Panc1 (cell line): ENCODE results near the gene AIG1. TPM values are rescaled to one million over a fixed set of nuclear protein-coding genes. Genes with fewer than 3 reads are reported as not detected.

Source experiments
- ATAC-seq: fragments of 200-7000 bp; cut with Tn5 transposase; 2 replicates; pipeline ENCODE4 v1.9.1; 2020; ENCODE audit warnings: mild to moderate bottlenecking, moderate library complexity
- BruUV-seq: library from RNA; stranded (reverse); fragments of 400-500 nt; replicated peaks from 2 replicates; lab custom pipeline; 2021; lab: Mats Ljungman, UMichigan
- CTCF ChIA-PET: fragments of 300-600 bp; sonication (Branson Sonifier 250); formaldehyde crosslinking; loops from one replicate; lab custom pipeline; 2022; ENCODE audit warnings: antibody characterized with exemption; lab: Charles Lee
- POLR2A ChIA-PET: fragments of 300-600 bp; sonication (Branson Sonifier 250); formaldehyde crosslinking; loops from one replicate; lab custom pipeline; 2022; ENCODE audit warnings: antibody characterized with exemption; lab: Charles Lee
- DNase-seq: peaks from one replicate; pipeline ENCODE4 v3.0.0-alpha.2; 2010; ENCODE audit warnings: low read depth, low spot score
- H3K27ac ChIP-seq: 2 replicates; pipeline ENCODE4 v1.5.1; 2011; ENCODE audit warnings: mild to moderate bottlenecking, low read length, inconsistent platforms
- H3K27me3 ChIP-seq: fragments of 200-500 bp; sonication (Bioruptor generic); 2 replicates; pipeline ENCODE4 v1.6.0; 2014; ENCODE audit warnings: low read length, inconsistent platforms; ENCODE audit not compliant: control insufficient read depth, insufficient read depth
- H3K36me3 ChIP-seq: fragments of 200-500 bp; sonication (Bioruptor generic); 2 replicates; pipeline ENCODE4 v1.5.1; 2014; ENCODE audit warnings: inconsistent platforms, mild to moderate bottlenecking, low read length, moderate library complexity; ENCODE audit not compliant: control insufficient read depth, insufficient read depth
- H3K4me1 ChIP-seq: 2 replicates; pipeline ENCODE4 v1.5.1; 2011; ENCODE audit warnings: inconsistent platforms, mild to moderate bottlenecking, low read length, moderate library complexity; ENCODE audit not compliant: control insufficient read depth, insufficient read depth
- H3K4me3 ChIP-seq, 2 experiments: 2 replicates each; pipeline ENCODE4 v1.5.1; 2011 to 2012; ENCODE audit warnings: low read depth in 2 of 2, low read length in 2 of 2, mild to moderate bottlenecking in 2 of 2, inconsistent platforms in 1 of 2, moderate library complexity in 1 of 2
- H3K9me3 ChIP-seq: fragments of 200-500 bp; sonication (Bioruptor generic); 2 replicates; pipeline ENCODE4 v1.5.1; 2014; ENCODE audit warnings: low read depth, mild to moderate bottlenecking, inconsistent platforms, low read length, moderate library complexity; ENCODE audit not compliant: control insufficient read depth, insufficient read depth
- POLR2AphosphoS5 ChIP-seq: IDR thresholded peaks from 2 replicates; pipeline ENCODE4 v1.6.1; 2012; ENCODE audit warnings: mild to moderate bottlenecking, low read depth, low read length, moderate library complexity
- SIN3A ChIP-seq: IDR thresholded peaks from 2 replicates; pipeline ENCODE4 v1.6.1; 2012; ENCODE audit warnings: low read depth, mild to moderate bottlenecking, low read length, moderate library complexity, borderline replicate concordance; ENCODE audit not compliant: insufficient read depth
- TCF7L2 ChIP-seq: IDR thresholded peaks from 2 replicates; pipeline ENCODE4 v1.6.1; 2011; ENCODE audit warnings: mild to moderate bottlenecking, low read depth, low read length, inconsistent platforms
- in situ Hi-C: cut with HindIII; loops from 2 replicates; pipeline ENCODE4 v1.10.0; 2016; ENCODE audit warnings: low sequenced_read_pairs, low pct_unique_long_range_greater_than_20kb
- intact Hi-C: fragments of 100-400 bp; cut with micrococcal nuclease; formaldehyde crosslinking; loops from one replicate; pipeline ENCODE4 v1.10.0; 2022; ENCODE audit not compliant: unreplicated experiment
- total RNA-seq: library from RNA; stranded (reverse); gene quantifications from one replicate; pipeline ENCODE4 v1.2.1, GENCODE V29; 2021; ENCODE audit not compliant: unreplicated experiment
- TF ChIP-seq, protein P1 (sequence below), 2 experiments: IDR thresholded peaks; 2 replicates each; pipeline ENCODE4 v1.6.1; 2011 to 2012; ENCODE audit warnings: low read depth in 2 of 2, control low read depth in 1 of 2, low read length in 1 of 2, mild to moderate bottlenecking in 1 of 2, moderate library complexity in 1 of 2; ENCODE audit not compliant: insufficient read depth in 1 of 2
- TF ChIP-seq, protein P2 (sequence below): fragments of 450-650 bp; IDR thresholded peaks from 2 replicates; pipeline ENCODE4 v1.5.1; 2017; ENCODE audit warnings: mild to moderate bottlenecking

Gene AIG1
- total RNA-seq, 1 experiment from 2014 or later, result 23.9 TPM

GRCh38 chr6:143293523-143293922 is 232.8 kb downstream of the AIG1 start:
- in situ Hi-C loops (no loop called here), intact Hi-C loops (no loop called here)
- ATAC-seq (no peak), DNase-seq (no peak)
- ChIA-PET POLR2A (no interaction called here), CTCF (no interaction called here)
- H3K4me1 ChIP-seq, result no peaks in the 10 kb centered on the region
- H3K27ac ChIP-seq, result no peak overlapping the region
- no peaks in the 10 kb centered on the region for H3K9me3 ChIP-seq
- no peaks in the 10 kb centered on the region for H3K36me3 ChIP-seq
- H3K27me3 ChIP-seq, result no peaks in the 10 kb centered on the region
- BruUV-seq, result no TSS peak
- TF ChIP-seq, protein P1, sequence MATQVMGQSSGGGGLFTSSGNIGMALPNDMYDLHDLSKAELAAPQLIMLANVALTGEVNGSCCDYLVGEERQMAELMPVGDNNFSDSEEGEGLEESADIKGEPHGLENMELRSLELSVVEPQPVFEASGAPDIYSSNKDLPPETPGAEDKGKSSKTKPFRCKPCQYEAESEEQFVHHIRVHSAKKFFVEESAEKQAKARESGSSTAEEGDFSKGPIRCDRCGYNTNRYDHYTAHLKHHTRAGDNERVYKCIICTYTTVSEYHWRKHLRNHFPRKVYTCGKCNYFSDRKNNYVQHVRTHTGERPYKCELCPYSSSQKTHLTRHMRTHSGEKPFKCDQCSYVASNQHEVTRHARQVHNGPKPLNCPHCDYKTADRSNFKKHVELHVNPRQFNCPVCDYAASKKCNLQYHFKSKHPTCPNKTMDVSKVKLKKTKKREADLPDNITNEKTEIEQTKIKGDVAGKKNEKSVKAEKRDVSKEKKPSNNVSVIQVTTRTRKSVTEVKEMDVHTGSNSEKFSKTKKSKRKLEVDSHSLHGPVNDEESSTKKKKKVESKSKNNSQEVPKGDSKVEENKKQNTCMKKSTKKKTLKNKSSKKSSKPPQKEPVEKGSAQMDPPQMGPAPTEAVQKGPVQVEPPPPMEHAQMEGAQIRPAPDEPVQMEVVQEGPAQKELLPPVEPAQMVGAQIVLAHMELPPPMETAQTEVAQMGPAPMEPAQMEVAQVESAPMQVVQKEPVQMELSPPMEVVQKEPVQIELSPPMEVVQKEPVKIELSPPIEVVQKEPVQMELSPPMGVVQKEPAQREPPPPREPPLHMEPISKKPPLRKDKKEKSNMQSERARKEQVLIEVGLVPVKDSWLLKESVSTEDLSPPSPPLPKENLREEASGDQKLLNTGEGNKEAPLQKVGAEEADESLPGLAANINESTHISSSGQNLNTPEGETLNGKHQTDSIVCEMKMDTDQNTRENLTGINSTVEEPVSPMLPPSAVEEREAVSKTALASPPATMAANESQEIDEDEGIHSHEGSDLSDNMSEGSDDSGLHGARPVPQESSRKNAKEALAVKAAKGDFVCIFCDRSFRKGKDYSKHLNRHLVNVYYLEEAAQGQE (IDR thresholded peaks at IDR 0.05; ENCODE audit: insufficient read depth in 1 of 2, low read depth in 2 of 2, low read length in 1 of 2), result no peak
- TF ChIP-seq POLR2AphosphoS5, result no peak
- no peak for TF ChIP-seq TCF7L2
- no peak for TF ChIP-seq SIN3A
- TF ChIP-seq, protein P2, sequence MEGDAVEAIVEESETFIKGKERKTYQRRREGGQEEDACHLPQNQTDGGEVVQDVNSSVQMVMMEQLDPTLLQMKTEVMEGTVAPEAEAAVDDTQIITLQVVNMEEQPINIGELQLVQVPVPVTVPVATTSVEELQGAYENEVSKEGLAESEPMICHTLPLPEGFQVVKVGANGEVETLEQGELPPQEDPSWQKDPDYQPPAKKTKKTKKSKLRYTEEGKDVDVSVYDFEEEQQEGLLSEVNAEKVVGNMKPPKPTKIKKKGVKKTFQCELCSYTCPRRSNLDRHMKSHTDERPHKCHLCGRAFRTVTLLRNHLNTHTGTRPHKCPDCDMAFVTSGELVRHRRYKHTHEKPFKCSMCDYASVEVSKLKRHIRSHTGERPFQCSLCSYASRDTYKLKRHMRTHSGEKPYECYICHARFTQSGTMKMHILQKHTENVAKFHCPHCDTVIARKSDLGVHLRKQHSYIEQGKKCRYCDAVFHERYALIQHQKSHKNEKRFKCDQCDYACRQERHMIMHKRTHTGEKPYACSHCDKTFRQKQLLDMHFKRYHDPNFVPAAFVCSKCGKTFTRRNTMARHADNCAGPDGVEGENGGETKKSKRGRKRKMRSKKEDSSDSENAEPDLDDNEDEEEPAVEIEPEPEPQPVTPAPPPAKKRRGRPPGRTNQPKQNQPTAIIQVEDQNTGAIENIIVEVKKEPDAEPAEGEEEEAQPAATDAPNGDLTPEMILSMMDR, result no peak
- H3K4me3 ChIP-seq, result no peak overlapping the region

DNA sequence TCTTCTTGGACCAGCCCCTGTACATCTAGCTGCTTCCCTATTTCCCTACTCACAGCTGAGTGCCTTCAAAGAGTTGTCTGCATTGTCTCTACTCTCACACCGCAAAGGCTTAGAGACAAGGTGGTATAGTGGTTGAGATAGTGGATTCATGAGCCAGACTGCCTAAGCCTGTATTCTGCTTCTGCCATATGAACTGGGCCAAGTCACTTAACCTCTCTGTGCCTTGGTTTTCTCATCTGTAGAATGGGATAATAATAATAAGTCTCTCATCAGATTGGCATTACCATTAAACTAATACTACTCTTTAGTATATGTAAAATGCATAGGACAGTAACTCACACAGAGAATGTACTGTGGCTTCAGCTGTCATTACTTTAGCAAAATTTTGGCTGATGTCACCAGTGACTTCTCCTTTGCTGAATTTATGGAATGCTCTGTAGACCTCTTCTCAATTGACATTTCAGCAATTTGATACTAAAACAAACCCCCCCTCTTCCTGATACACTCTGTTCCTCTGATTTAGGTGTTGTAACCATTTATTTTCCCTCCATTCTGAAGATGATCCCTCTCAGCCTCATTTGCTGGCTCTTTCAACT is 233.7 kb downstream of the AIG1 start:
- intact Hi-C loops (no loop called here), in situ Hi-C loops (no loop called here)
- ATAC-seq (no peak), DNase-seq (no peak)
- TF ChIP-seq TCF7L2, result no peak
- TF ChIP-seq, protein P2, result no peak
- TF ChIP-seq, protein P1 (IDR thresholded peaks at IDR 0.05; ENCODE audit: insufficient read depth in 1 of 2, low read depth in 2 of 2, low read length in 1 of 2), result no peak
- TF ChIP-seq POLR2AphosphoS5, result no peak
- no peak for TF ChIP-seq SIN3A
- no peaks in the 10 kb centered on the region for H3K9me3 ChIP-seq
- ChIA-PET POLR2A (no interaction called here), CTCF (no interaction called here)
- BruUV-seq, result no TSS peak
- no peak overlapping the region for H3K27ac ChIP-seq
- H3K36me3 ChIP-seq, result no peaks in the 10 kb centered on the region
- H3K4me3 ChIP-seq, result no peak overlapping the region
- no peaks in the 10 kb centered on the region for H3K27me3 ChIP-seq
- no peaks in the 10 kb centered on the region for H3K4me1 ChIP-seq
